ENCODE measurements around the gene NUDT13. TPM values are rescaled to one million over a fixed set of nuclear protein-coding genes. Genes with fewer than 3 reads are reported as not detected.
A peak's percentile ranks its signal among the peaks of the same experiment; 100 is the strongest.

Gene NUDT13
- total RNA-seq (1 to 10 TPM; 1.9 to 4.1 (median 2.8) TPM), polyA plus RNA-seq (2.7 TPM)
- long read RNA-seq, donor 1, partial matches to known transcripts, result 0 of 5 reads
- long read RNA-seq, donor 1, other reads (novel, unspliced or antisense), result 4 of 5 reads
- long read RNA-seq, donor 2, partial matches to known transcripts, result 0 of 4 reads
- long read RNA-seq, donor 2, other reads (novel, unspliced or antisense), result 4 of 4 reads
- long read RNA-seq, donor 3, partial matches to known transcripts, result 0 of 8 reads
- long read RNA-seq, donor 3, other reads (novel, unspliced or antisense), result 3 of 8 reads
- long read RNA-seq, donor 4, partial matches to known transcripts, result 0 of 4 reads
- long read RNA-seq, donor 4, other reads (novel, unspliced or antisense), result 2 of 4 reads

GRCh38 chr10:73110345-73110849 is at the start of gene NUDT13:
TSS of gene NUDT13 (plus strand) at chr10:73110455. CDS start at chr10:73114366, 3,911 bp downstream.
- DNase-seq (peak; percentile 68 to 84 (median 73)), ATAC-seq (peak; percentile 97)
- H3K27me3 ChIP-seq (ENCODE audit: control insufficient read depth, insufficient read depth), result no peaks in the 10 kb centered on the region
- peak within 1 kb of the TSS; percentile 95 for H3K27ac ChIP-seq (ENCODE audit: low read length)
- WGBS, result 1% methylated on average over 5 of the region's 5 CpGs
- peak within 1 kb of the TSS; percentile 95 for H3K4me3 ChIP-seq (ENCODE audit: low read length)
- H3K4me1 ChIP-seq (ENCODE audit: control insufficient read depth, insufficient read depth, low read length), result no peaks in the 10 kb centered on the region
- H3K9me3 ChIP-seq (ENCODE audit: control insufficient read depth, low read length), result no peaks in the 10 kb centered on the region
- intact Hi-C loops (cut with DNase I), result no loop called here

- H3K27me3 ChIP-seq (ENCODE audit: control insufficient read depth, insufficient read depth), result no peaks in the 10 kb centered on the region
- H3K27ac ChIP-seq (ENCODE audit: low read length), result no peak overlapping the region
- peaks cover 2% of the 10 kb centered on the region for H3K4me1 ChIP-seq (ENCODE audit: control insufficient read depth, insufficient read depth, low read length)
- H3K9me3 ChIP-seq (ENCODE audit: control insufficient read depth, low read length), result no peaks in the 10 kb centered on the region
- ATAC-seq, result peak; percentile 51 to 56
- H3K4me3 ChIP-seq (ENCODE audit: low read length), result no peak overlapping the region
- no peak for DNase-seq
- WGBS, result 35% methylated on average over 5 of the region's 5 CpGs
- intact Hi-C loops (cut with DNase I), result no loop called here
Observed at GRCh38 chr10:73060738-73061635, 49.3 kb upstream of the NUDT13 start.

GRCh38 chr10:73061743-73062142 is 48.5 kb upstream of the NUDT13 start:
- intact Hi-C loops (cut with DNase I), result no loop called here
- Histone ChIP-seq H3K9me3 (ENCODE audit: control insufficient read depth, low read length) (no peaks in the 10 kb centered on the region), H3K27me3 (ENCODE audit: control insufficient read depth, insufficient read depth) (no peaks in the 10 kb centered on the region), H3K4me3 (ENCODE audit: low read length) (no peak overlapping the region), H3K4me1 (ENCODE audit: control insufficient read depth, insufficient read depth, low read length) (peaks cover 2% of the 10 kb centered on the region), H3K27ac (ENCODE audit: low read length) (no peak overlapping the region)
- ATAC-seq (no peak), DNase-seq (no peak)
- 88% methylated on average over 1 of the region's 1 CpG for WGBS

GRCh38 chr10:73065441-73065840 is 44.8 kb upstream of the NUDT13 start:
- Histone ChIP-seq H3K27me3 (ENCODE audit: control insufficient read depth, insufficient read depth) (no peaks in the 10 kb centered on the region), H3K9me3 (ENCODE audit: control insufficient read depth, low read length) (no peaks in the 10 kb centered on the region), H3K4me3 (ENCODE audit: low read length) (no peak overlapping the region), H3K27ac (ENCODE audit: low read length) (no peak overlapping the region), H3K4me1 (ENCODE audit: control insufficient read depth, insufficient read depth, low read length) (peaks cover 2% of the 10 kb centered on the region)
- ATAC-seq (no peak), DNase-seq (no peak)
- intact Hi-C loops (cut with DNase I), result no loop called here
- WGBS, result 76% methylated on average over 1 of the region's 1 CpG

DNA sequence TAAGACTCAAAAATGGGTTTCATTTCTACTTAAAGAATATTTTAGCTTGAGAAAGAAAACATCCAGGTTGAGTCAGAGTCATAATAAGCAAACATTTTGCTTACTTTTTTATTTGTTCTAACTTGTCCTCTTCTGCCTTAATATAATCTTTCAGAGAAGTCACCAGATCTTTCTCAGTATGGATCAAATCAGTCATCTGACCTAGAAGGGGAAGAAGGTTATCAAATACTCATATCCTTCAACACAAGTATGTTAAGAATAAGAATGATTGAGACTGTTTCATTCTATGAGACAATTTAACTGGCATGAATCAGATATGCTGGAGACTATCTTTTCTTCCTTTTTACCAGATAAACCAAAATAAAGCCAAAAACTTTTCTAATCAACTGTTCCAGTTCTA is 36.6 kb upstream of the NUDT13 start:
- no peak overlapping the region for H3K4me3 ChIP-seq (ENCODE audit: low read length)
- H3K27ac ChIP-seq (ENCODE audit: low read length), result no peak overlapping the region
- DNase-seq, result no peak
- intact Hi-C loops (cut with DNase I), result no loop called here
- peaks cover 1% of the 10 kb centered on the region for H3K4me1 ChIP-seq (ENCODE audit: control insufficient read depth, insufficient read depth, low read length)
- no peak for ATAC-seq
- H3K9me3 ChIP-seq (ENCODE audit: control insufficient read depth, low read length), result no peaks in the 10 kb centered on the region
- no peaks in the 10 kb centered on the region for H3K27me3 ChIP-seq (ENCODE audit: control insufficient read depth, insufficient read depth)

DNA sequence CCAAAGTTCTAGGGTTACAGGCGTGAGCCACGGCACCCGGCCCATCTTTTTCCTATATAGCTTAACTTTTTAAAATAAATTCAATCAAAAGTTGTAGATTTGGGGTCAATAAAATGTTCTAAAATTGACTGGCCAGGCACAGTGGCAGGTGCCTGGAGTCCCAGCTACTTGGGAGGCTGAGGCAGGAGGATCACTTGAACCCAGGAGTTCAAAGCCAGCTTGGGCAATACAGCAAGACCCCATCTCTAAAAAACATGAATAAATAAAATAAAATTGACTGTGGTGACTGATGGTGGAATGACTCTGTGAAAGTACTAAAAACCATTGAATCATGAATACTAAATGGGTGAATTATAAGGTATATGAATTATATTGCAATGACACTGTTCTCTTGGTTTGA is 34.4 kb upstream of the NUDT13 start:
- Histone ChIP-seq H3K9me3 (ENCODE audit: control insufficient read depth, low read length) (no peaks in the 10 kb centered on the region), H3K27ac (ENCODE audit: low read length) (no peak overlapping the region), H3K27me3 (ENCODE audit: control insufficient read depth, insufficient read depth) (no peaks in the 10 kb centered on the region), H3K4me1 (ENCODE audit: control insufficient read depth, insufficient read depth, low read length) (peaks cover 1% of the 10 kb centered on the region), H3K4me3 (ENCODE audit: low read length) (no peak overlapping the region)
- 79% methylated on average over 3 of the region's 3 CpGs for WGBS
- ATAC-seq (no peak), DNase-seq (no peak)
- intact Hi-C loops (cut with DNase I), result no loop called here

- H3K27me3 ChIP-seq (ENCODE audit: control insufficient read depth, insufficient read depth), result no peaks in the 10 kb centered on the region
- no peaks in the 10 kb centered on the region for H3K9me3 ChIP-seq (ENCODE audit: control insufficient read depth, low read length)
- H3K4me1 ChIP-seq (ENCODE audit: control insufficient read depth, insufficient read depth, low read length), result peaks cover 1% of the 10 kb centered on the region
- peak overlapping the region; percentile 82 for H3K27ac ChIP-seq (ENCODE audit: low read length)
- peak; percentile 90 to 91 for ATAC-seq
- peak overlapping the region; percentile 55 for H3K4me3 ChIP-seq (ENCODE audit: low read length)
- 10% methylated on average over 6 of the region's 6 CpGs for WGBS
- peak; percentile 59 to 80 (median 73) for DNase-seq
- intact Hi-C loops (cut with DNase I), result no loop called here
Observed at GRCh38 chr10:73076360-73077183, 33.7 kb upstream of the NUDT13 start.

- Histone ChIP-seq H3K4me3 (ENCODE audit: low read length) (no peak overlapping the region), H3K27me3 (ENCODE audit: control insufficient read depth, insufficient read depth) (no peaks in the 10 kb centered on the region), H3K9me3 (ENCODE audit: control insufficient read depth, low read length) (no peaks in the 10 kb centered on the region), H3K4me1 (ENCODE audit: control insufficient read depth, insufficient read depth, low read length) (peaks cover 5% of the 10 kb centered on the region), H3K27ac (ENCODE audit: low read length) (no peak overlapping the region)
- WGBS, result 69% methylated on average over 3 of the region's 3 CpGs
- DNase-seq (no peak), ATAC-seq (no peak)
- intact Hi-C loops (cut with DNase I), result no loop called here
Observed at GRCh38 chr10:73079779-73080541, 30.3 kb upstream of the NUDT13 start.

GRCh38 chr10:73083221-73083620 is 27.0 kb upstream of the NUDT13 start:
- ATAC-seq, result peak in 1 of 2 donors; percentile 54

DNA sequence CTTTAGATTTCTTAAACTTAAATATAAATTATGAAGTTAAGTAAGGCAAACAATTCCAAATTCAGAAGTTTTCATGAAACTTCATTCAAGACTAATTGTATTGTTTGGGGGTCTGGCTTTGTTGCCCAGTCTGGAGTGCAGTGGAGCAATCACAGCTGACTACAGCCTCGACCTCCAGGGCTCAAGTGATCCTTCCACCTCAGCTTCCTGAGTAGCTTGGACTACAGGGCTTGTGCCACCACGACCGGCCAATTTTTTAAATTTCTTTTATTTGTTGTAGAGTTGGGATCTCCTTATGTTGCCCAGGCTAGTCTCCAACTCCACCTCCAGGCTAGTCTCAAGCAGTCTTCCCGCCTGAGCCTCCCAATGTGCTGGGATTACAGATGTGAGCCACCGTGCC is 26.0 kb upstream of the NUDT13 start:
- intact Hi-C loops (cut with DNase I), result no loop called here
- no peak overlapping the region for H3K27ac ChIP-seq (ENCODE audit: low read length)
- 85% methylated on average over 5 of the region's 5 CpGs for WGBS
- no peak overlapping the region for H3K4me3 ChIP-seq (ENCODE audit: low read length)
- no peak for DNase-seq
- H3K4me1 ChIP-seq (ENCODE audit: control insufficient read depth, insufficient read depth, low read length), result peaks cover 9% of the 10 kb centered on the region
- no peaks in the 10 kb centered on the region for H3K9me3 ChIP-seq (ENCODE audit: control insufficient read depth, low read length)
- no peaks in the 10 kb centered on the region for H3K27me3 ChIP-seq (ENCODE audit: control insufficient read depth, insufficient read depth)
- ATAC-seq, result no peak

More at GRCh38 chr10:73083221-73083620, 27.0 kb upstream of the NUDT13 start:
- H3K9me3 ChIP-seq (ENCODE audit: control insufficient read depth, low read length), result no peaks in the 10 kb centered on the region
- peaks cover 6% of the 10 kb centered on the region for H3K4me1 ChIP-seq (ENCODE audit: control insufficient read depth, insufficient read depth, low read length)
- WGBS, result 28% methylated on average over 2 of the region's 2 CpGs
- no peak overlapping the region for H3K4me3 ChIP-seq (ENCODE audit: low read length)
- no peak overlapping the region for H3K27ac ChIP-seq (ENCODE audit: low read length)
- H3K27me3 ChIP-seq (ENCODE audit: control insufficient read depth, insufficient read depth), result no peaks in the 10 kb centered on the region
- DNase-seq, result no peak
- intact Hi-C loops (cut with DNase I), result no loop called here

Measured in right cardiac atrium (tissue), 5 donors.